K562 (cell line): ENCODE results near the gene CDC20. TPM values are rescaled to one million over a fixed set of nuclear protein-coding genes. Genes with fewer than 3 reads are reported as not detected.

ENCODE experiments used
- ARHGAP35 ChIP-seq: fragments of 450-650 bp; IDR thresholded peaks from 2 replicates; pipeline ENCODE4 v1.6.1; 2018; ENCODE audit not compliant: partially characterized antibody
- CBFA2T2 ChIP-seq: fragments of 450-650 bp; conservative IDR thresholded peaks from 2 replicates; pipeline ENCODE4 v1.6.1; 2017; ENCODE audit warnings: mild to moderate bottlenecking
- CC2D1A ChIP-seq: fragments of 450-650 bp; IDR thresholded peaks from 2 replicates; pipeline ENCODE4 v1.6.1; 2017; ENCODE audit warnings: mild to moderate bottlenecking
- CHD1 ChIP-seq: fragments of 200-600 bp; sonication (generic); IDR thresholded peaks from one replicate; pipeline ENCODE4 v1.6.1; 2012; ENCODE audit warnings: mild to moderate bottlenecking, moderate library complexity, low read length, inconsistent platforms
- DDX20 ChIP-seq: fragments of 450-650 bp; IDR thresholded peaks from 2 replicates; pipeline ENCODE4 v1.6.1; 2016; ENCODE audit warnings: missing genetic modification characterization, low read depth, mild to moderate bottlenecking, missing compliant biosample characterization, moderate library complexity
- E2F1 ChIP-seq: sonication (generic); formaldehyde crosslinking; IDR thresholded peaks from 2 replicates; pipeline ENCODE4 v1.8.1; 2023; ENCODE audit warnings: mild to moderate bottlenecking, missing genetic modification reagents, moderate library complexity
- GTF2A2 ChIP-seq: IDR thresholded peaks from 2 replicates; pipeline ENCODE4 v1.6.1; 2016; ENCODE audit warnings: mild to moderate bottlenecking, missing genetic modification characterization, missing compliant biosample characterization
- MTA2 ChIP-seq: fragments of 450-650 bp; IDR thresholded peaks from 2 replicates; pipeline ENCODE4 v1.6.1; 2016; ENCODE audit warnings: low read depth
- MXD1 ChIP-seq: fragments of 250-450 bp; sonication (Bioruptor Pico); IDR thresholded peaks from 2 replicates; pipeline ENCODE4 v1.8.0; 2021; ENCODE audit warnings: borderline replicate concordance, mild to moderate bottlenecking, moderate library complexity; ENCODE audit not compliant: poor library complexity, severe bottlenecking
- NCOR1 ChIP-seq: fragments of 450-650 bp; IDR thresholded peaks from 2 replicates; pipeline ENCODE4 v1.6.1; 2016; ENCODE audit warnings: mild to moderate bottlenecking, moderate library complexity
- NFIC ChIP-seq: fragments of 450-650 bp; IDR thresholded peaks from 2 replicates; pipeline ENCODE4 v1.6.1; 2017; ENCODE audit warnings: mild to moderate bottlenecking, inconsistent platforms
- NR4A1 ChIP-seq, 2 experiments: fragments of 250-450 bp in 1 of 2; fragments of 450-650 bp in 1 of 2; sonication (Bioruptor Pico) in 1 of 2; IDR thresholded peaks; 2 replicates each; pipeline versions ENCODE4 v1.4.0 to v1.6.1; 2016 to 2020; ENCODE audit warnings: mild to moderate bottlenecking in 2 of 2, missing compliant biosample characterization in 1 of 2, missing genetic modification characterization in 1 of 2, moderate library complexity in 1 of 2
- PHB ChIP-seq: fragments of 250-450 bp; sonication (Bioruptor Pico); IDR thresholded peaks from 2 replicates; pipeline ENCODE4 v1.5.0; 2021
- POLR2AphosphoS2 ChIP-seq: IDR thresholded peaks from 2 replicates; pipeline ENCODE4 v1.6.1; 2012; ENCODE audit warnings: low read length, improper control_type of control experiment
- STAT6 ChIP-seq: sonication (generic); formaldehyde crosslinking; IDR thresholded peaks from 2 replicates; pipeline ENCODE4 v1.8.1; 2023; ENCODE audit warnings: mild to moderate bottlenecking, missing genetic modification reagents
- USF1 ChIP-seq: sonication (generic); formaldehyde crosslinking; IDR thresholded peaks from 2 replicates; pipeline ENCODE4 v1.9.0; 2022; ENCODE audit warnings: mild to moderate bottlenecking, missing genetic modification reagents
- ZFX ChIP-seq: sonication (generic); formaldehyde crosslinking; IDR thresholded peaks from 2 replicates; pipeline ENCODE4 v1.8.0; 2022; ENCODE audit warnings: mild to moderate bottlenecking, missing genetic modification reagents, moderate library complexity
- ZNF263 ChIP-seq: sonication (generic); formaldehyde crosslinking; IDR thresholded peaks from 2 replicates; pipeline ENCODE4 v1.8.0; 2022; ENCODE audit warnings: mild to moderate bottlenecking, missing genetic modification reagents, borderline replicate concordance
- ZNF551 ChIP-seq: fragments of 250-450 bp; sonication (Bioruptor Pico); IDR thresholded peaks from 2 replicates; pipeline ENCODE4 v1.5.0; 2021; ENCODE audit warnings: mild to moderate bottlenecking, moderate library complexity
- polyA plus RNA-seq, 8 experiments: library from polyadenylated mRNA; depleted of rRNA in 4 of 8; stranded (reverse) in 5 of 8; unstranded in 3 of 8; fragments of >200 nt; fragmentation: Nextera tagmentation in 2 of 8; fragmentation: Illumina TruSeq in 1 of 8; extraction: Ambion mirVana in 2 of 8; extraction: Trizol in 1 of 8; gene quantifications; 2 replicates each; pipeline versions ENCODE4 v1.2.1 to v1.2.3, GENCODE V29; 2011 to 2014; ENCODE audit warnings: inconsistent platforms in 1 of 8, missing spikeins in 1 of 8
- total RNA-seq, 7 experiments: library from RNA; depleted of rRNA in 6 of 7; stranded (reverse); fragments of >200 nt in 6 of 7; fragmentation: Illumina TruSeq in 2 of 7; extraction: Trizol in 2 of 7; gene quantifications; 2 replicates each; pipeline versions ENCODE4 v1.2.1 to v1.2.3, GENCODE V29; 2011 to 2021; ENCODE audit warnings: low replicate concordance in 1 of 7

CDC20 gene
- total and polyA plus RNA-seq, 9 of the 15 experiments (the other 6 are each of a cell fraction or from before 2014, with no cell fraction given) = 45.2 to 224 (median 121) TPM

GRCh38 chr1:43367026-43367903 is 8.5 kb downstream of the CDC20 start (continued):
- TF ChIP-seq MXD1 (CRISPR knock-in tag) = peak; percentile 16
- peak; percentile 75 for TF ChIP-seq MTA2
- no peak for TF ChIP-seq PHB (CRISPR knock-in tag)
- peak; percentile 89 for TF ChIP-seq NCOR1
- TF ChIP-seq STAT6 (CRISPR knock-in tag) = no peak
- no peak for TF ChIP-seq NR4A1 (CRISPR knock-in tag; IDR thresholded peaks at IDR 0.05)
- peak; percentile 72; the same call in 1 of the 2 replicates for TF ChIP-seq NR4A1 (tag; IDR thresholded peaks at IDR 0.05)
- peak; percentile 66; the same call in 1 of the 2 replicates for TF ChIP-seq CC2D1A
- no peak for TF ChIP-seq POLR2AphosphoS2
- peak; percentile 17 for TF ChIP-seq ARHGAP35
- TF ChIP-seq CBFA2T2 = peak; percentile 89
- TF ChIP-seq ZNF263 (CRISPR knock-in tag) = peak; percentile 60; the same call in 1 of the 2 replicates
- peak; percentile 65 for TF ChIP-seq USF1 (CRISPR knock-in tag)
- TF ChIP-seq DDX20 (tag) = no peak
- TF ChIP-seq NFIC = peak; percentile 76
- TF ChIP-seq E2F1 (CRISPR knock-in tag) = no peak
- peak; percentile 55 for TF ChIP-seq CHD1
- TF ChIP-seq ZNF551 (CRISPR knock-in tag) = no peak
- TF ChIP-seq ZFX (CRISPR knock-in tag) = peak; percentile 58
- no peak for TF ChIP-seq GTF2A2
